Neural cell (in vitro differentiated cells): ENCODE data around the gene LAMB4. TPM values are rescaled to one million over a fixed set of nuclear protein-coding genes. Genes with fewer than 3 reads are reported as not detected.

Experiments used
- H2AFZ ChIP-seq: fragments of 200-600, 300-800 bp; sonication (generic), shearing (Covaris generic); 2 replicates; pipeline ENCODE4 v1.6.0; 2014; ENCODE audit warnings: low read depth, mild to moderate bottlenecking, antibody characterized with exemption, low read length, moderate library complexity
- H3F3A ChIP-seq: fragments of 200-600 bp; shearing (Covaris generic); 2 replicates; pipeline ENCODE4 v1.6.1; 2016; ENCODE audit warnings: mild to moderate bottlenecking, moderate library complexity, mixed read lengths, antibody characterized with exemption, low read length; ENCODE audit not compliant: insufficient read depth, poor library complexity, severe bottlenecking
- H3K27ac ChIP-seq: fragments of 200-600, 300-800 bp; sonication (generic), shearing (Covaris generic); 2 replicates; pipeline ENCODE4 v1.5.1; 2014; ENCODE audit warnings: mild to moderate bottlenecking, low read length, moderate library complexity
- H3K27me3 ChIP-seq: fragments of 300-800, 200-600 bp; sonication (generic), shearing (Covaris generic); 2 replicates; pipeline ENCODE4 v1.6.0; 2014; ENCODE audit warnings: mild to moderate bottlenecking, low read depth, low read length, moderate library complexity; ENCODE audit not compliant: insufficient read depth
- H3K36me3 ChIP-seq: fragments of 300-800, 200-600 bp; sonication (generic), shearing (Covaris generic); 2 replicates; pipeline ENCODE4 v1.5.1; 2014; ENCODE audit warnings: mild to moderate bottlenecking, antibody characterized with exemption, low read length, moderate library complexity; ENCODE audit not compliant: insufficient read depth
- H3K4me2 ChIP-seq: fragments of 300-800, 200-600 bp; sonication (generic), shearing (Covaris generic); 2 replicates; pipeline ENCODE4 v1.6.0; 2014; ENCODE audit warnings: mild to moderate bottlenecking, low read length
- H3K4me3 ChIP-seq: fragments of 300-800, 200-600 bp; sonication (generic), shearing (Covaris generic); 2 replicates; pipeline ENCODE4 v1.5.1; 2014; ENCODE audit warnings: mild to moderate bottlenecking, low read length, moderate library complexity
- H3K79me2 ChIP-seq: fragments of 200-600 bp; shearing (Covaris generic); replicated peaks from 2 replicates; pipeline ENCODE4 v1.6.0; 2014; ENCODE audit warnings: mild to moderate bottlenecking, low read length, moderate library complexity; ENCODE audit not compliant: insufficient read depth
- H3K9ac ChIP-seq: fragments of 300-800, 200-600 bp; sonication (generic), shearing (Covaris generic); 2 replicates; pipeline ENCODE4 v1.6.1; 2016; ENCODE audit warnings: mild to moderate bottlenecking, low read length, mixed read lengths
- H3K9me2 ChIP-seq: fragments of 200-600 bp; shearing (Covaris generic); 2 replicates; pipeline ENCODE4 v1.6.1; 2016; ENCODE audit warnings: mild to moderate bottlenecking, low read length, mixed read lengths; ENCODE audit not compliant: insufficient read depth
- H3K9me3 ChIP-seq: fragments of 200-600, 300-800 bp; sonication (generic), shearing (Covaris generic); 2 replicates; pipeline ENCODE4 v1.6.1; 2016; ENCODE audit warnings: mild to moderate bottlenecking, mixed run types, low read length, moderate library complexity, mixed read lengths
- H4K20me1 ChIP-seq: fragments of 200-600 bp; shearing (Covaris generic); 2 replicates; pipeline ENCODE4 v1.6.1; 2016; ENCODE audit warnings: mild to moderate bottlenecking, mixed run types; ENCODE audit not compliant: insufficient read depth
- EP300 ChIP-seq: fragments of 450-650 bp; conservative IDR thresholded peaks from 2 replicates; pipeline ENCODE4 v1.6.1; 2014; ENCODE audit warnings: antibody characterized with exemption, mild to moderate bottlenecking, moderate library complexity; ENCODE audit not compliant: poor library complexity, severe bottlenecking
- EZH2 ChIP-seq: fragments of 200-600, 300-800 bp; shearing (Covaris generic), sonication (generic); IDR thresholded peaks from 2 replicates; pipeline ENCODE4 v1.6.1; 2014; ENCODE audit warnings: antibody characterized with exemption, low read length, borderline replicate concordance, mild to moderate bottlenecking; ENCODE audit not compliant: insufficient read depth, poor library complexity, severe bottlenecking
- MXI1 ChIP-seq: fragments of 450-650 bp; conservative IDR thresholded peaks from 2 replicates; pipeline ENCODE4 v1.6.1; 2014; ENCODE audit warnings: antibody characterized with exemption, mild to moderate bottlenecking; ENCODE audit not compliant: poor library complexity, severe bottlenecking
- POLR2AphosphoS5 ChIP-seq: IDR thresholded peaks from 2 replicates; pipeline ENCODE4 v1.6.1; 2012
- RAD21 ChIP-seq: fragments of 450-650 bp; conservative IDR thresholded peaks from 2 replicates; pipeline ENCODE4 v1.6.1; 2014; ENCODE audit warnings: antibody characterized with exemption, mild to moderate bottlenecking, moderate library complexity
- SMC3 ChIP-seq: fragments of 450-650 bp; conservative IDR thresholded peaks from 2 replicates; pipeline ENCODE4 v1.6.1; 2014; ENCODE audit warnings: antibody characterized with exemption, mild to moderate bottlenecking, moderate library complexity; ENCODE audit not compliant: poor library complexity
- TAF1 ChIP-seq: IDR thresholded peaks from 2 replicates; pipeline ENCODE4 v1.6.1; 2012; ENCODE audit warnings: low read depth
- polyA plus RNA-seq: library from polyadenylated mRNA; depleted of rRNA; stranded (reverse); fragments of >200 nt; gene quantifications from 2 replicates; pipeline ENCODE4 v1.2.3, GENCODE V29; 2014
- TF ChIP-seq, protein P1 (sequence below): fragments of 450-650 bp; IDR thresholded peaks from 2 replicates; pipeline ENCODE4 v1.5.1; 2014; ENCODE audit warnings: antibody characterized with exemption, mild to moderate bottlenecking, moderate library complexity; ENCODE audit not compliant: poor library complexity, severe bottlenecking
- TF ChIP-seq, protein P2 (sequence below): IDR thresholded peaks from 2 replicates; pipeline ENCODE4 v1.6.1; 2012; ENCODE audit warnings: borderline replicate concordance

Gene LAMB4
- polyA plus RNA-seq, 1 donor from 2014 or later, result 0.16 TPM

DNA sequence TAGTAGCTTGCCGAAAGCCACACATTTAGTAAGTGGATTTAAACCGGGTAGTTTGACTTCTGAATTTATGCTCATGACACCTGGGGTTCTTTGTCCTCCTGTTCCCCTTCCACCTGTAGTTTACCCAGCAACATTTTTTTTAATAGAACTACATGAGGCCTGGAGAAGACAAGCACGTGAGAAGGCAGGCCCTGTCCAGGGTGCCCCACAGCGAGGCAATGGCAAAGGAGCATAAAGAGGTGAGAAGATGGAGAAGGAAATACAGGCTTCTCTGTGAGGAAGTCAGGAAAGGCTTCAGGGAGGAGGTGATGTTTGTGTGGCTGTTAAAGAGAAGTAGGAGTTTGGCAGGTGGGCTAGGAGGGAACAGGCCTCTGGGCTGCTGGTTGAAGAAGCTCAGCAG, 76.9 kb downstream of the LAMB4 start:
- H3K27ac ChIP-seq, result no peak overlapping the region
- no peaks in the 10 kb centered on the region for H4K20me1 ChIP-seq
- H3K4me3 ChIP-seq, result no peak overlapping the region
- no peaks in the 10 kb centered on the region for H3K9me3 ChIP-seq
- H3K9me2 ChIP-seq, result no peaks in the 10 kb centered on the region
- TF ChIP-seq, protein P1, sequence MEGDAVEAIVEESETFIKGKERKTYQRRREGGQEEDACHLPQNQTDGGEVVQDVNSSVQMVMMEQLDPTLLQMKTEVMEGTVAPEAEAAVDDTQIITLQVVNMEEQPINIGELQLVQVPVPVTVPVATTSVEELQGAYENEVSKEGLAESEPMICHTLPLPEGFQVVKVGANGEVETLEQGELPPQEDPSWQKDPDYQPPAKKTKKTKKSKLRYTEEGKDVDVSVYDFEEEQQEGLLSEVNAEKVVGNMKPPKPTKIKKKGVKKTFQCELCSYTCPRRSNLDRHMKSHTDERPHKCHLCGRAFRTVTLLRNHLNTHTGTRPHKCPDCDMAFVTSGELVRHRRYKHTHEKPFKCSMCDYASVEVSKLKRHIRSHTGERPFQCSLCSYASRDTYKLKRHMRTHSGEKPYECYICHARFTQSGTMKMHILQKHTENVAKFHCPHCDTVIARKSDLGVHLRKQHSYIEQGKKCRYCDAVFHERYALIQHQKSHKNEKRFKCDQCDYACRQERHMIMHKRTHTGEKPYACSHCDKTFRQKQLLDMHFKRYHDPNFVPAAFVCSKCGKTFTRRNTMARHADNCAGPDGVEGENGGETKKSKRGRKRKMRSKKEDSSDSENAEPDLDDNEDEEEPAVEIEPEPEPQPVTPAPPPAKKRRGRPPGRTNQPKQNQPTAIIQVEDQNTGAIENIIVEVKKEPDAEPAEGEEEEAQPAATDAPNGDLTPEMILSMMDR, result no peak
- TF ChIP-seq TAF1 (no peak), MXI1 (no peak), RAD21 (no peak), EZH2 (no peak), EP300 (no peak), POLR2AphosphoS5 (no peak), SMC3 (no peak)
- TF ChIP-seq, protein P2, sequence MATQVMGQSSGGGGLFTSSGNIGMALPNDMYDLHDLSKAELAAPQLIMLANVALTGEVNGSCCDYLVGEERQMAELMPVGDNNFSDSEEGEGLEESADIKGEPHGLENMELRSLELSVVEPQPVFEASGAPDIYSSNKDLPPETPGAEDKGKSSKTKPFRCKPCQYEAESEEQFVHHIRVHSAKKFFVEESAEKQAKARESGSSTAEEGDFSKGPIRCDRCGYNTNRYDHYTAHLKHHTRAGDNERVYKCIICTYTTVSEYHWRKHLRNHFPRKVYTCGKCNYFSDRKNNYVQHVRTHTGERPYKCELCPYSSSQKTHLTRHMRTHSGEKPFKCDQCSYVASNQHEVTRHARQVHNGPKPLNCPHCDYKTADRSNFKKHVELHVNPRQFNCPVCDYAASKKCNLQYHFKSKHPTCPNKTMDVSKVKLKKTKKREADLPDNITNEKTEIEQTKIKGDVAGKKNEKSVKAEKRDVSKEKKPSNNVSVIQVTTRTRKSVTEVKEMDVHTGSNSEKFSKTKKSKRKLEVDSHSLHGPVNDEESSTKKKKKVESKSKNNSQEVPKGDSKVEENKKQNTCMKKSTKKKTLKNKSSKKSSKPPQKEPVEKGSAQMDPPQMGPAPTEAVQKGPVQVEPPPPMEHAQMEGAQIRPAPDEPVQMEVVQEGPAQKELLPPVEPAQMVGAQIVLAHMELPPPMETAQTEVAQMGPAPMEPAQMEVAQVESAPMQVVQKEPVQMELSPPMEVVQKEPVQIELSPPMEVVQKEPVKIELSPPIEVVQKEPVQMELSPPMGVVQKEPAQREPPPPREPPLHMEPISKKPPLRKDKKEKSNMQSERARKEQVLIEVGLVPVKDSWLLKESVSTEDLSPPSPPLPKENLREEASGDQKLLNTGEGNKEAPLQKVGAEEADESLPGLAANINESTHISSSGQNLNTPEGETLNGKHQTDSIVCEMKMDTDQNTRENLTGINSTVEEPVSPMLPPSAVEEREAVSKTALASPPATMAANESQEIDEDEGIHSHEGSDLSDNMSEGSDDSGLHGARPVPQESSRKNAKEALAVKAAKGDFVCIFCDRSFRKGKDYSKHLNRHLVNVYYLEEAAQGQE, result no peak
- H3K36me3 ChIP-seq, result no peaks in the 10 kb centered on the region
- no peaks in the 10 kb centered on the region for H3K27me3 ChIP-seq
- H3F3A ChIP-seq, result no peaks in the 10 kb centered on the region
- no peak overlapping the region for H2AFZ ChIP-seq
- H3K4me2 ChIP-seq, result no peak overlapping the region
- no peaks in the 10 kb centered on the region for H3K79me2 ChIP-seq
- no peak overlapping the region for H3K9ac ChIP-seq

DNA sequence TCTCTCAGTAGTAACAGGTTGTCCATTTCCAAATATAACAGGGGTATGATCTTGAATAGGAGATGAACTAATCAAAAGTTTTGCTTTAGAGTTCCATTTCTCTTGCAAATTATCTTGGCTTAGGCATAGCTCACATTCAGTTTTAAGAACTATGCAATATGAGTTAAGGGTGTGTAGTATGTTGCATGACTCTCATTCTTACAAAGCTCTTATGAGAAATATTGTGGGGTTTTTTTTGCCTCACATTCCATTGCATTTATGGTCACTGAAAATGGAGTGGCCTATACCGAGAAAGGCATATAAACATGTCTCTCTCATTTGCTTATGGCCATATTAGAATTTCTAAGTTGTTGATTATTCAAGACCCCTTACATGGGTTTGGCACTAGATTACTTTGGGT, 78.7 kb downstream of the LAMB4 start:
- no peaks in the 10 kb centered on the region for H3K79me2 ChIP-seq
- TF ChIP-seq, protein P2, result no peak
- TF ChIP-seq EP300, result no peak
- no peak for TF ChIP-seq MXI1
- TF ChIP-seq, protein P1, result no peak
- TF ChIP-seq TAF1, result no peak
- no peak for TF ChIP-seq RAD21
- TF ChIP-seq EZH2, result no peak
- no peak for TF ChIP-seq POLR2AphosphoS5
- no peak for TF ChIP-seq SMC3
- H4K20me1 ChIP-seq, result no peaks in the 10 kb centered on the region
- H3K4me3 ChIP-seq, result no peak overlapping the region
- no peaks in the 10 kb centered on the region for H3F3A ChIP-seq
- no peak overlapping the region for H3K9ac ChIP-seq
- H3K27ac ChIP-seq, result no peak overlapping the region
- H3K9me2 ChIP-seq, result no peaks in the 10 kb centered on the region
- no peak overlapping the region for H3K4me2 ChIP-seq
- H3K36me3 ChIP-seq, result no peaks in the 10 kb centered on the region
- H2AFZ ChIP-seq, result no peak overlapping the region
- no peaks in the 10 kb centered on the region for H3K27me3 ChIP-seq
- H3K9me3 ChIP-seq, result no peaks in the 10 kb centered on the region
